C4-2B (cell line): ENCODE results near the gene IBSP.

Source experiments
- CTCF ChIP-seq: fragments of 450-650 bp; conservative IDR thresholded peaks from 2 replicates; pipeline ENCODE4 v1.5.1; 2017; ENCODE audit warnings: mild to moderate bottlenecking
- ZFX ChIP-seq: fragments of 450-650 bp; IDR thresholded peaks from 2 replicates; pipeline ENCODE4 v1.6.1; 2017

- TF ChIP-seq CTCF (no peak), ZFX (no peak)
These were observed 41.1 kb upstream of the IBSP start for GRCh38 chr4:87758270-87758669.
